ENCODE results near the gene PTGFRN. TPM values are rescaled to one million over a fixed set of nuclear protein-coding genes. Genes with fewer than 3 reads are reported as not detected.

Gene PTGFRN
- total RNA-seq, 2 donors from 2014 or later = 41.6 to 43.2 TPM

GRCh38 chr1:117026361-117026760 is 116.6 kb downstream of the PTGFRN start:
- Mint-ChIP-seq H3K9me3 (no peaks in the 10 kb centered on the region), H3K4me3 (no peak overlapping the region), H3K36me3 (ENCODE audit: low read depth) (no peaks in the 10 kb centered on the region), H3K4me1 (no peaks in the 10 kb centered on the region), H3K27ac (no peak overlapping the region), H3K27me3 (ENCODE audit: insufficient read depth) (no peaks in the 10 kb centered on the region)
- no peaks in the 10 kb centered on the region for H3K36me3 ChIP-seq (ENCODE audit: control insufficient read depth, insufficient read depth, low read length)
- H3K9me3 ChIP-seq (ENCODE audit: control insufficient read depth, low read length) = no peaks in the 10 kb centered on the region
- 93 to 96% methylated on average over 5 to 6 of the region's 6 CpGs for WGBS, 2 experiments (ENCODE audit: insufficient coverage in 1 of 2, insufficient read length in 1 of 2)
- no peak overlapping the region for H3K27ac ChIP-seq (ENCODE audit: low read depth, low read length)
- no peaks in the 10 kb centered on the region for H3K27me3 ChIP-seq (ENCODE audit: control insufficient read depth, insufficient read depth, low read length, poor library complexity, severe bottlenecking)
- TF ChIP-seq CTCF (conservative IDR thresholded peaks at IDR 0.05) = no peak
- H3K4me3 ChIP-seq (ENCODE audit: low read length) = no peak overlapping the region
- H3K9ac ChIP-seq (ENCODE audit: extremely low read depth, low read length, poor library complexity, severe bottlenecking) = no peak overlapping the region
- H3K4me1 ChIP-seq (ENCODE audit: control insufficient read depth, insufficient read depth, low read length) = no peaks in the 10 kb centered on the region
- DNase-seq = no peak

- Mint-ChIP-seq H3K27ac (no peak overlapping the region), H3K4me1 (peaks cover 2% of the 10 kb centered on the region), H3K4me3 (no peak overlapping the region), H3K27me3 (ENCODE audit: insufficient read depth) (no peaks in the 10 kb centered on the region), H3K36me3 (ENCODE audit: low read depth) (no peaks in the 10 kb centered on the region), H3K9me3 (no peaks in the 10 kb centered on the region)
- no peak overlapping the region for H3K27ac ChIP-seq (ENCODE audit: low read depth, low read length)
- no peak overlapping the region for H3K4me3 ChIP-seq (ENCODE audit: low read length)
- no peaks in the 10 kb centered on the region for H3K36me3 ChIP-seq (ENCODE audit: control insufficient read depth, insufficient read depth, low read length)
- DNase-seq = no peak
- TF ChIP-seq CTCF (conservative IDR thresholded peaks at IDR 0.05) = no peak
- 92% methylated on average over 1 of the region's 1 CpG; no CpG with 5 or more reads in 1 of the 2 experiments for WGBS, 2 experiments (ENCODE audit: insufficient coverage in 1 of 2, insufficient read length in 1 of 2)
- H3K9ac ChIP-seq (ENCODE audit: extremely low read depth, low read length, poor library complexity, severe bottlenecking) = no peak overlapping the region
- no peaks in the 10 kb centered on the region for H3K4me1 ChIP-seq (ENCODE audit: control insufficient read depth, insufficient read depth, low read length)
- no peaks in the 10 kb centered on the region for H3K27me3 ChIP-seq (ENCODE audit: control insufficient read depth, insufficient read depth, low read length, poor library complexity, severe bottlenecking)
- H3K9me3 ChIP-seq (ENCODE audit: control insufficient read depth, low read length) = no peaks in the 10 kb centered on the region
Measured at GRCh38 chr1:117029685-117030084, 120.0 kb downstream of the PTGFRN start.

- Mint-ChIP-seq H3K27ac (no peak overlapping the region), H3K4me1 (peaks cover 8% of the 10 kb centered on the region), H3K4me3 (no peak overlapping the region), H3K27me3 (ENCODE audit: insufficient read depth) (no peaks in the 10 kb centered on the region), H3K9me3 (no peaks in the 10 kb centered on the region), H3K36me3 (ENCODE audit: low read depth) (no peaks in the 10 kb centered on the region)
- no peak overlapping the region for H3K27ac ChIP-seq (ENCODE audit: low read depth, low read length)
- H3K4me3 ChIP-seq (ENCODE audit: low read length) = no peak overlapping the region
- H3K9ac ChIP-seq (ENCODE audit: extremely low read depth, low read length, poor library complexity, severe bottlenecking) = no peak overlapping the region
- no peaks in the 10 kb centered on the region for H3K36me3 ChIP-seq (ENCODE audit: control insufficient read depth, insufficient read depth, low read length)
- no peaks in the 10 kb centered on the region for H3K27me3 ChIP-seq (ENCODE audit: control insufficient read depth, insufficient read depth, low read length, poor library complexity, severe bottlenecking)
- DNase-seq = no peak
- TF ChIP-seq CTCF (conservative IDR thresholded peaks at IDR 0.05) = no peak
- WGBS, 2 experiments (ENCODE audit: insufficient coverage in 1 of 2, insufficient read length in 1 of 2) = 74 to 100% methylated on average over 1 of the region's 1 CpG
- H3K9me3 ChIP-seq (ENCODE audit: control insufficient read depth, low read length) = no peaks in the 10 kb centered on the region
- no peaks in the 10 kb centered on the region for H3K4me1 ChIP-seq (ENCODE audit: control insufficient read depth, insufficient read depth, low read length)
Measured at GRCh38 chr1:117030271-117030877, 120.7 kb downstream of the PTGFRN start.
